Stimulated activated CD8-positive, alpha-beta memory T cell treated with anti-CD3 and anti-CD28 coated beads, Interleukin-12 subunit alpha, Interleukin-12 subunit beta, amount 100 ng/mL, for 1 hour (primary cell): ENCODE results near the gene RIT2.
"Not testable (repeated sequence)": the region's sequence is repeated elsewhere in the genome, so short reads cannot be mapped to it uniquely, and the experiment has no call there.

Source experiments
- DNase-seq: peaks from one replicate; pipeline ENCODE4 v3.0.0-alpha.2; 2020; ENCODE audit warnings: low read depth

The RIT2 gene

GRCh38 chr18:42838546-42839145, 276.8 kb downstream of the RIT2 start:
- no peak for DNase-seq

GRCh38 chr18:42830936-42831335, 284.5 kb downstream of the RIT2 start:
- DNase-seq: no peak

DNA sequence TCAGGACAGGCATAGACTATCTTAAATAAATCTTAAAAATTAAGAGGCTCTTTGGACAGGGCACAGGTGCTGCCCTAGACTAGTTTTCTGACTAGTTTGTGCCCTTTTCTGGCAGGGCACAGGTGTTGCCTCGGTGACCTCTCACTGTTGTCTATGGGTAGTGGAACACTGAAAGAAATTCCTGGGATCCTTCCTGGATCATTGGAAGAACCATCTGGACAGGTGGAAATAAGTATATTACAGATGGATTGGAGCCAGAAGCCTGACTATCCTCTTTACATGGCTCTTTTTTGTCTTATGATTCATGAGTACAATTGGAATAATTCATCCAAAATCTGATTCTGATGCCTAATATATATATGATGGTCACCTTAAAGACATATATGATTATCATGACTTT, 286.6 kb downstream of the RIT2 start:
- no peak for DNase-seq

GRCh38 chr18:42824178-42824577, 291.3 kb downstream of the RIT2 start:
- DNase-seq: no peak

DNA sequence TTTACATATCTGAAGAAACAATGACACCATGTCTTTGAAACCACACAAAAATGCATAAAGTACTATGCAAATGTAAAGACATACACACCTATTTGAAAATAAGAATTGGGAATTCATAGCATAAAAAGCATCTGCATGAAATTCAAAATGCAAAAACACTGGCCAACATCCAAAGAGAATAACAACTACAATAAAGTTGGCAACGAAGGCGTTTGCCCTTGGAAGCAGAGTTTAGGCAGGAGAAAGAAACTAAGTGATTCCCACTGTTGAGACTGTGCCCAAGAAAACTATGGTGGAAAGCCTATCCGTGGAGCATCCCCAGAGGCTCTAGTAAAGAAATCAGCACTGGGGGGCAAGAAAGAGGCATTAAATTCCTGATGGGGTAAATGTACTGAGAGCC, 292.8 kb downstream of the RIT2 start:
- DNase-seq: no peak

GRCh38 chr18:42821492-42821891, 294.0 kb downstream of the RIT2 start:
- DNase-seq: no peak

DNA sequence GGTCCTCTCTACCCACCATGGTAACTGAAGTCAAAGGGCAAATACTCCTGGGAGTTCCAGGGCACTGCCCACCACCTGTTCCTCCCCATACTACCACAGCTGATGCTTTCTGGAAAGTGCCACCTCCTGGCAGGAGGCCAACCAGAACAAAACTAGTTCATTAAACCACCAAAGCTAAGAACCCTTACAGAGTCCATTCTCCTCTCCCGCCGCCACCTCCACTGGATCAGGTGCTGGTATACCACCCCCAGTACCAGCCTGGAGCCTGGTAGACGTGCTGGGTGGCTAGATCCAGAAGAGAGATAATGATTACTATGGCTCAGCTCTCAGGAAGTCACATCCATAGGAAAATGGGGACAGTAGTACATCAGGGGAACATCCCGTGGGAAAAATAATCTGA, 300.9 kb downstream of the RIT2 start:
- no peak for DNase-seq

- no peak for DNase-seq
These were observed 301.3 kb downstream of the RIT2 start for GRCh38 chr18:42814184-42814583.

- DNase-seq: no peak
These were observed 301.9 kb downstream of the RIT2 start for GRCh38 chr18:42813570-42813969.

DNA sequence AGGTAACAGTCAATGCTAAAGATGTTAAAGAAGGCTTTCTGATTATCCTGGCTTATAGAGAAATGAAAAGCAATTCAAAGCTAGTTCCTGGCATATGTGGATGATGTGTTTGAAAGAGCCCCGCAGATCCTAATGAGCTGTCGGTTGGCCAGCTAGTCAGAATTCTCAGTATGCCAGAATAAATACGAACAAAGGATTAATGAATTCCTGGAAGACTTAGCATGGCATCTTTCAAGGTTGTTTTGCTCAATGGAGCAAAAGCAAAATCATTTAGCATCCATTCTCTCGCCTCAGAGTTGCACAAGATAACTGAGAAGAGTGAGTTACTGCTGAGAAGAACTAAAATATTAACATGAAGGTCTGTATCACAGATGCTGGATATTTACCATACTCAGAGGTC, 307.6 kb downstream of the RIT2 start:
- DNase-seq: no peak

DNA sequence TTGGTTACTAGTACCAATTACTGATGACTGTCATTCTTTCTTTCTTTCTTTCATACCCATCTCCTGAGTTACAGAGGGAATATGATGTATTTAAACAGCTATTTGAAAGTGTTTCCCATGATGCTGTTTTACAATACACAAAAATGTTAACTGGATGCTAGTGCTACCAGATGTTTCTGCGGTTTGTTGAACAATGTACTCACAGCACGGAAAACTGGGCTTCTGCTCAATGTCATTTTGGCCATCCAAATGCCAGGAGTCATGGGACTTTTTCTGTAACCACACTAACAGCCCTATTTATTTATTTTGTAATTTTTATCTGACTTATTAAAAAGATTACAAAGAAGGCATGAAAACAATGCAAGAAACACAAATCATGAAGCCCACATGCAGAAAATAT, 313.8 kb downstream of the RIT2 start:
- no peak for DNase-seq

- DNase-seq: no peak
These were observed 316.8 kb downstream of the RIT2 start for GRCh38 chr18:42798606-42799170.

DNA sequence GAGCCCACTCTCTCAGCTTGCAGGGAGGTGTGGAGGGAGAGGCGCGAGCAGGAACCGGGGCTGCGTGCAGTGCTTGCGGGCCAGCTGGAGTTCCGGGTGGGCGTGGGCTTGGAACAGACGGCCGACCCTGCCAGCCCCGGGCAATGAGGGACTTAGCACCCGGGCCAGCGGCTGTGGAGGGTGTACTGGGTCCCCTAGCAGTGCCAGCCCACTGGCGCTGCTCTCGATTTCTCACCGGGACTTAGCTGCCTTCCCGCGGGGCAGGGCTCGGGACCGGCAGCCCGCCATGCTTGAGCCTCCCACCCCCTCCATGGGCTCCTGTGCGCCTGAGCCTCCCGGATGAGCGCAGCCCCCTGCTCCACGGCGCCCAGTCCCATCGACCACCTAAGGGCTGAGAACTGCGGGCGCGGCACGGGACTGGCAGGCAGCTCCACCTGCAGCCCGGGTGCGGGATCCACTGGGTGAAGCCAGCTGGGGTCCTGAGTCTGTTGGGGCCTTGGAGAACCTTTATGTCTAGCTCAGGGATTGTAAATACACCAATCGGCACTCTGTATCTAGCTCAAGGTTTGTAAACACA, 320.2 kb downstream of the RIT2 start:
- not testable (repeated sequence) for DNase-seq

GRCh38 chr18:42792731-42793130, 322.8 kb downstream of the RIT2 start:
- DNase-seq: no peak

DNA sequence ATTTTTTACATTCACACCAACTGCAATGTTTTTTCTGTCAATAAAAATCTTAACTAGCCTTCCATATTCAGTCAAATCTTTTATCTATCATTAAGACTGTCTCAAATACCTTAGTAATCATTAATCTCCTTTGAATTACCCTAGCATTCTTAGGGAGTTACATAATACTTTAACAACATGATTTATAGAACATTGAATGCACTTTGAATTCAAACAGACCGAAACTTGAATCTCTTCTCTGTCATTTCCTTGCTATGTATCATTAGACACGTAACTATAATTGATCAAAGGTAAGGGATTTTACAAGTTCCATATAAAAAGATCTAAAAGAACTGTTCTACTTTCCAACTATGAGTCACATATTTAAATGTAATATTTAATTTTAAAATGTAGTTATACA, 330.9 kb downstream of the RIT2 start:
- no peak for DNase-seq

GRCh38 chr18:42782929-42783328, 332.6 kb downstream of the RIT2 start:
- no peak for DNase-seq

DNA sequence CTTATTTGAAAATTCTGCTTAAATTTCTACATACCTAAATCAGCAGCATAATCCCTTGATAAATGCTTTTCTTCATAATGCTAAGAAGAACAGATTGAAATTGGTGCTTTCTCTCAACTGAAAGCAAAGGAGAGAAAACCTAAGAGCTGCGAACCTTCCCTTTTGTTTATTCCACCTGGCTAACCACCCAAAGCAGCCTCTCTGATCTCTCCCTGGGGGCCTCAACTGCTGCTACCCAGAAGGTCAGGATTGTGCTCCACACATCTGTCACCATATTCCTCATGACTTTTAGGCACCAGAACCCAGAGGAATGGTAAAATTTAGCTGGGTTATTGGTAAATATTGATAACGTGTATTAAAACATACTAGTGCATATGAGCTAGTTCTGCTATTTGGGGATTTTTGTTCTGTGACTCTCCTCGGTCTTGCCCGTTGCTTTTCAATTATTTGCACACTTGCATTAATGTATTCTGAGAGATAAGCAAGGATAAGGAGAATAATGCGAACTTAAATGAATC, 334.1 kb downstream of the RIT2 start:
- DNase-seq: no peak

DNA sequence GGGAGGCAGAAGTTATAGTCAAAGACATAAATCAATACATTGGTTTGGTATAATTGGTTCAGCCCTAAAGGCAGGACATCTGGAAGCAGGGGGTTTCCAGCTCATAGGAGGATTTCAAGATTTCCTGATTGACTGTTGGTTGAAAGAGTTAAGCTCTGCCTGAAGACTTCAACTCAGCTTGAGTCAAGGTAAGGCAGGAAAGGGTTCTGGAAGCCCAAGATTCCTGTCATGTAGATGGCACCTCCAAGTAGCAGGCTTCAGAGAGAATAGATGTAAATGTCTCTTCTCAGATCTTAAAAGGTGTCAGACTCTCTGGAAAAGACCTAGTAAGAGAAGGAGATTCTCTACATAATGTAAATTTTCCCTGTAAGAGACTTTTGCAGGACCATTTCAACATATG, 335.3 kb downstream of the RIT2 start:
- DNase-seq: no peak

- DNase-seq: no peak
These were observed 336.9 kb downstream of the RIT2 start for GRCh38 chr18:42778445-42779042.

- no peak for DNase-seq
These were observed 337.5 kb downstream of the RIT2 start for GRCh38 chr18:42778024-42778423.

DNA sequence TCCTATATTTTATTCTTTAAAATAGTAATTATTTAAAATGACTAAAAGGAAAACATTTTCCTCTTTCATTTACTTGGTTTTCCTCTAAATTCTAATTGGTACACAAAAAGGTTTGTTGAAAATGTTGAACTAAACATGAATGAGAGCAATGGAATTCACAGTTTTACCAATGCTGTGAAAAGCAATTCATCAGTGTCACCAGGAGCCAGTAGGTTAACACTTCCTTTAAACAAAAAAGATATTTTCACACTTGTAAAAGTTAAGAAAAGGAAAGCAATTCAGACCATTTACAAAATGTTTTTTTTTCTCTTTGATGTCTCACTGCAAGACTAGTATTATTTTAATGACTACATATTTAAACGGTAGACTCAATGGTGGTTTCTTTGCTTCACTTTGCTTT, 341.6 kb downstream of the RIT2 start:
- DNase-seq: no peak

- no peak for DNase-seq
These were observed 343.5 kb downstream of the RIT2 start for GRCh38 chr18:42771936-42772335.

DNA sequence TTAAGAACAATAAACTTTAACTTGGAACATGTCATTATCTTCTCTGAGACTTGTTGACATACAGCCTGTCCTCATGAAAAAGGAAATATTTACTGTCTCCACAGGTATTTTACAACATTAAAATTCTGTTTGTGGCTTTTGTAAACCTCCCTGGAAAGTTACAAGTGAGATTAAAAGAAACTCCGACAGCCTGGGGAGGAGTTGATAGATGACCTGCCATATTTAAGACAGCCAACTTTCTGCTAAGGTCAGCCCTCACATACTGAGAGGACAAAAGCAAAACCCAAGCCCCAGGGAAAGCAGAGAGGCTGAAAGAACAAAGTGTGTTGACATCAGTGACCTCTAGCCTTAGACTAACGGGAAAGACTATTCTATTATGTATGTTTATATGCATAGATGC, 350.2 kb downstream of the RIT2 start:
- DNase-seq: no peak
